Lung (tissue), 12 donors: ENCODE measurements around the gene DNAAF5. TPM values are rescaled to one million over a fixed set of nuclear protein-coding genes. Genes with fewer than 3 reads are reported as not detected.

Experiments used
- ATAC-seq: fragments of 200-7000 bp; cut with Tn5 transposase; one replicate; pipeline ENCODE4 v1.9.1; 2020; ENCODE audit warnings: moderate number of reproducible peaks; ENCODE audit not compliant: insufficient read depth, low FRiP score
- DNase-seq, 3 donors: peaks; one replicate each; pipeline ENCODE4 v3.0.0-alpha.2; 2013 to 2017
- H3K27ac ChIP-seq, 2 donors: one replicate each; pipeline ENCODE4 v1.5.1; 2013; ENCODE audit warnings: mild to moderate bottlenecking in 2 of 2, moderate library complexity in 2 of 2, control low read depth in 1 of 2, inconsistent platforms in 1 of 2, low read depth in 1 of 2, low read length in 1 of 2
- H3K27me3 ChIP-seq, 3 donors: one replicate each; pipeline ENCODE4 v1.5.1; 2013; ENCODE audit warnings: low read length in 2 of 3; ENCODE audit not compliant: control insufficient read depth in 3 of 3, insufficient read depth in 3 of 3
- H3K36me3 ChIP-seq, 4 donors: one replicate each; pipeline ENCODE4 v1.5.1; 2013; ENCODE audit warnings: low read length in 4 of 4, mild to moderate bottlenecking in 1 of 4, moderate library complexity in 1 of 4; ENCODE audit not compliant: control insufficient read depth in 4 of 4, insufficient read depth in 4 of 4
- H3K4me1 ChIP-seq, 5 donors: one replicate each; pipeline ENCODE4 v1.5.1; 2013; ENCODE audit warnings: low read length in 5 of 5, mild to moderate bottlenecking in 2 of 5, moderate library complexity in 1 of 5; ENCODE audit not compliant: control insufficient read depth in 5 of 5, insufficient read depth in 5 of 5
- H3K4me3 ChIP-seq: one replicate; pipeline ENCODE4 v1.5.1; 2013; ENCODE audit warnings: mild to moderate bottlenecking, control low read depth, moderate library complexity
- H3K9ac ChIP-seq, 2 donors: one replicate each; pipeline ENCODE4 v1.5.1; 2013; ENCODE audit warnings: low read length in 2 of 2, control low read depth in 1 of 2; ENCODE audit not compliant: insufficient read depth in 1 of 2
- H3K9me3 ChIP-seq, 4 donors: one replicate each; pipeline ENCODE4 v1.5.1; 2013; ENCODE audit warnings: low read length in 3 of 4, mild to moderate bottlenecking in 1 of 4, moderate library complexity in 1 of 4; ENCODE audit not compliant: control insufficient read depth in 4 of 4, insufficient read depth in 3 of 4
- CTCF ChIP-seq: IDR thresholded peaks from 2 replicates; pipeline ENCODE4 v1.5.1; 2012; ENCODE audit warnings: mild to moderate bottlenecking; ENCODE audit errors: control extremely low read depth, extremely low read depth
- WGBS, 2 donors: extraction: QIAGEN DNeasy Blood & Tissue Kit; methylation state at CpG; one replicate each; pipeline ENCODE4 v1.1.7; 2013; 5-methylcytosine and 5-hydroxymethylcytosine counted together
- polyA plus RNA-seq, 2 donors: library from polyadenylated mRNA; stranded (reverse); fragments of 200-250 nt; gene quantifications; one replicate each; pipeline ENCODE4 v1.2.1, GENCODE V29; 2013
- total RNA-seq, 2 donors: library from RNA; depleted of rRNA in 1 of 2; stranded (reverse); fragments of >200 nt in 1 of 2; gene quantifications; one replicate each; pipeline ENCODE4 v1.2.1, GENCODE V29; 2014 to 2021
- donor health status: control.
- donor health status: control.
- donor health status: Bipolar disorder and iron deficiency.
- donor health status: healthy.
- donor health status: DM: yes; HTN: yes; CAD: no.

Gene DNAAF5
- total and polyA plus RNA-seq, 4 donors: 10.2 to 30.2 (median 18.6) TPM

GRCh38 chr7:730501-731439, 4.3 kb downstream of the DNAAF5 start:
- Histone ChIP-seq H3K27ac (peak overlapping the region in 1 of 2 donors; percentile 73), H3K4me3 (no peak overlapping the region), H3K4me1 (peaks cover 4 to 20% (median 6%) of the 10 kb centered on the region in 5 donors), H3K9me3 (peaks cover 0 to 14% (median 4%) of the 10 kb centered on the region in 4 donors), H3K9ac (no peak overlapping the region), H3K36me3 (peaks cover 0 to 21% (median 18%) of the 10 kb centered on the region in 4 donors), H3K27me3 (no peaks in the 10 kb centered on the region)
- DNase-seq: no peak
- 85 to 89% methylated on average over 23 of the region's 23 CpGs for WGBS, 2 donors
- no peak for TF ChIP-seq CTCF
- ATAC-seq: no peak

- Histone ChIP-seq H3K9me3 (peaks cover 0 to 14% (median 4%) of the 10 kb centered on the region in 4 donors), H3K36me3 (peaks cover 0 to 21% (median 18%) of the 10 kb centered on the region in 4 donors), H3K27ac (peak overlapping the region in 1 of 2 donors; percentile 73), H3K27me3 (no peaks in the 10 kb centered on the region), H3K4me1 (peaks cover 4 to 15% (median 5%) of the 10 kb centered on the region in 5 donors), H3K9ac (no peak overlapping the region), H3K4me3 (no peak overlapping the region)
- no peak for TF ChIP-seq CTCF
- ATAC-seq (no peak), DNase-seq (no peak)
- WGBS, 2 donors: 92 to 95% methylated on average over 17 of the region's 17 CpGs
These were observed 5.1 kb downstream of the DNAAF5 start for GRCh38 chr7:731440-732085.

GRCh38 chr7:732094-732541, 5.6 kb downstream of the DNAAF5 start:
- no peak for DNase-seq
- no peak for ATAC-seq
- Histone ChIP-seq H3K36me3 (peaks cover 0 to 21% (median 18%) of the 10 kb centered on the region in 4 donors), H3K9me3 (peaks cover 0 to 14% (median 4%) of the 10 kb centered on the region in 4 donors), H3K27ac (peak overlapping the region in 1 of 2 donors; percentile 22), H3K4me3 (no peak overlapping the region), H3K9ac (no peak overlapping the region), H3K27me3 (no peaks in the 10 kb centered on the region), H3K4me1 (peaks cover 4 to 15% (median 5%) of the 10 kb centered on the region in 5 donors)
- no peak for TF ChIP-seq CTCF
- WGBS, 2 donors: 65 to 79% methylated on average over 17 of the region's 17 CpGs
